Hepatic stellate cell (primary cell): ENCODE results near the gene DCTD.

Experiments used
- DNase-seq: peaks from one replicate; pipeline ENCODE4 v3.0.0; 2011; ENCODE audit warnings: low spot score

DCTD gene

GRCh38 chr4:182917182-182918043 is at the start of gene DCTD:
DCTD (minus strand) TSS chr4:182917386; CDS start chr4:182915568, 1,818 bp downstream.
- DNase-seq: peak; percentile 66

- no peak for DNase-seq
These were observed 43.6 kb upstream of the DCTD start for GRCh38 chr4:182960746-182961145.

GRCh38 chr4:182960228-182960627 is 43.0 kb upstream of the DCTD start:
- DNase-seq: no peak

- DNase-seq: peak; percentile 64
These were observed 38.2 kb upstream of the DCTD start for GRCh38 chr4:182955411-182955810.

GRCh38 chr4:182944484-182945213 is 27.5 kb upstream of the DCTD start:
- no peak for DNase-seq

GRCh38 chr4:182939680-182940079 is 22.5 kb upstream of the DCTD start:
- no peak for DNase-seq

- DNase-seq: peak; percentile 57
These were observed 21.0 kb upstream of the DCTD start for GRCh38 chr4:182938205-182938645.

GRCh38 chr4:182937268-182938204 is 20.4 kb upstream of the DCTD start:
- no peak for DNase-seq

GRCh38 chr4:182932651-182933050 is 15.5 kb upstream of the DCTD start:
- no peak for DNase-seq

- DNase-seq: no peak
These were observed 14.6 kb upstream of the DCTD start for GRCh38 chr4:182931691-182932345.

- no peak for DNase-seq
These were observed 13.7 kb upstream of the DCTD start for GRCh38 chr4:182930889-182931288.

GRCh38 chr4:182929296-182929695 is 12.1 kb upstream of the DCTD start:
- DNase-seq: peak; percentile 79

- no peak for DNase-seq
These were observed 10.9 kb upstream of the DCTD start for GRCh38 chr4:182928061-182928460.

GRCh38 chr4:182927505-182927904 is 10.3 kb upstream of the DCTD start:
- no peak for DNase-seq

GRCh38 chr4:182925855-182926254 is 8.7 kb upstream of the DCTD start:
- DNase-seq: no peak

- no peak for DNase-seq
These were observed 8.1 kb upstream of the DCTD start for GRCh38 chr4:182925298-182925757.

GRCh38 chr4:182924497-182924896 is 7.3 kb upstream of the DCTD start:
- no peak for DNase-seq

- DNase-seq: no peak
These were observed 6.7 kb upstream of the DCTD start for GRCh38 chr4:182923796-182924340.

- DNase-seq: no peak
These were observed 6.2 kb upstream of the DCTD start for GRCh38 chr4:182923366-182923765.

GRCh38 chr4:182922501-182923284 is 5.5 kb upstream of the DCTD start:
- DNase-seq: no peak
